ENCODE measurements around the gene MARS2. TPM values are rescaled to one million over a fixed set of nuclear protein-coding genes. Genes with fewer than 3 reads are reported as not detected.

The MARS2 gene
- total RNA-seq (1 to 10 TPM; 6.1 to 7.2 TPM), polyA plus RNA-seq (1 to 10 TPM; 1.9 to 5.2 TPM)
- long read RNA-seq, donor 1, transcript MARS2-201 (1 exons, 3,019 nt): major isoform, 5 of 5 reads
- long read RNA-seq, donor 1, partial matches to known transcripts: 0 of 5 reads
- long read RNA-seq, donor 1, other reads (novel, unspliced or antisense): 0 of 5 reads
- long read RNA-seq, donor 2, partial matches to known transcripts: 0 of 2 reads
- long read RNA-seq, donor 2, other reads (novel, unspliced or antisense): 0 of 2 reads
- long read RNA-seq, donor 3, partial matches to known transcripts: 0 of 2 reads
- long read RNA-seq, donor 3, other reads (novel, unspliced or antisense): 0 of 2 reads
- long read RNA-seq, donor 4, transcript MARS2-201 (1 exons, 3,019 nt): major isoform, 5 of 5 reads
- long read RNA-seq, donor 4, partial matches to known transcripts: 0 of 5 reads
- long read RNA-seq, donor 4, other reads (novel, unspliced or antisense): 0 of 5 reads
- long read RNA-seq, donor 5, transcript MARS2-201 (1 exons, 3,019 nt): major isoform, 8 of 8 reads
- long read RNA-seq, donor 5, partial matches to known transcripts: 0 of 8 reads
- long read RNA-seq, donor 5, other reads (novel, unspliced or antisense): 0 of 8 reads

DNA sequence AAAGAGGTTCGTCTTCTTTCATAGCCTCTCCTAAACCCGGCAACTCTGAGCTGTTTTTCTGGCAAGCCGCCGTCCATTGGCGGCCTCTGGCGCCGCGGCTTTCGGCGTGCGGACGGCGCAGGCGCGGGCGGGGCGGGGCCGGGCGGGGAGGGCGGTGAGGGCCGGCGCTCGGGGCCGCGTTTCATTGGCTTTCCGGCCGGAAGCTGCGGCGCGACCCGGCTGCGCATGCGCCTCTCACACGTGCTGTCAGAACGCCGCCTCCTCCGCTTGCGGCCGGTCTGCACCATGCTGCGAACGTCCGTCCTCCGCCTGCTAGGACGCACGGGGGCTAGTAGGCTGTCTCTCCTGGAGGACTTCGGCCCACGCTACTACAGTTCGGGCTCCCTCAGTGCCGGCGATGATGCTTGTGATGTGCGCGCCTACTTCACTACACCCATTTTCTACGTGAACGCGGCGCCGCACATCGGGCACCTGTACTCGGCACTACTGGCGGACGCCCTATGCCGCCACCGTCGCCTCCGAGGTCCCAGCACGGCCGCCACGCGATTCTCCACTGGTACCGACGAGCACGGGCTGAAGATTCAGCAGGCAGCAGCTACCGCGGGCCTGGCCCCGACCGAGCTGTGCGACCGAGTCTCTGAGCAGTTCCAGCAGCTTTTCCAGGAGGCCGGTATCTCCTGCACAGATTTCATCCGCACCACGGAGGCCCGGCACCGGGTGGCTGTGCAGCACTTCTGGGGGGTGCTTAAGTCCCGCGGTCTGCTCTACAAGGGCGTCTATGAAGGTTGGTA is at the start of gene MARS2:
Gene MARS2 (plus strand): TSS at position 249 of the 791 bp plus-strand sequence. CDS start 37 bp downstream, at position 286.
- peaks cover 0 to 2% (median under 1%) of the 10 kb centered on the region in 4 donors for H3K36me3 ChIP-seq (ENCODE audit: control insufficient read depth in 4 of 4, insufficient read depth in 4 of 4, low read length in 4 of 4)
- ATAC-seq (ENCODE audit: insufficient read depth, low FRiP score) (peak; percentile 86), DNase-seq (peak; percentile 95 to 97 (median 95))
- WGBS, 2 donors: 0 to 1% methylated on average over 69 to 86 of the region's 86 CpGs
- peak within 1 kb of the TSS; percentile 99 for H3K4me3 ChIP-seq
- H3K9me3 ChIP-seq (ENCODE audit: control insufficient read depth in 4 of 4, insufficient read depth in 3 of 4, low read length in 3 of 4): peaks cover 0 to 2% (median 0%) of the 10 kb centered on the region in 4 donors
- peak within 1 kb of the TSS; percentile 83 to 92 for H3K27ac ChIP-seq (ENCODE audit: low read depth in 1 of 2, low read length in 1 of 2)
- no peaks in the 10 kb centered on the region for H3K27me3 ChIP-seq (ENCODE audit: control insufficient read depth in 3 of 3, insufficient read depth in 3 of 3, low read length in 2 of 3)
- peaks cover 9 to 28% (median 10%) of the 10 kb centered on the region in 5 donors for H3K4me1 ChIP-seq (ENCODE audit: control insufficient read depth in 5 of 5, insufficient read depth in 5 of 5, low read length in 5 of 5)
- H3K9ac ChIP-seq (ENCODE audit: insufficient read depth in 1 of 2, low read length in 2 of 2): peak within 1 kb of the TSS; percentile 71 to 98
- TF ChIP-seq, protein P1, sequence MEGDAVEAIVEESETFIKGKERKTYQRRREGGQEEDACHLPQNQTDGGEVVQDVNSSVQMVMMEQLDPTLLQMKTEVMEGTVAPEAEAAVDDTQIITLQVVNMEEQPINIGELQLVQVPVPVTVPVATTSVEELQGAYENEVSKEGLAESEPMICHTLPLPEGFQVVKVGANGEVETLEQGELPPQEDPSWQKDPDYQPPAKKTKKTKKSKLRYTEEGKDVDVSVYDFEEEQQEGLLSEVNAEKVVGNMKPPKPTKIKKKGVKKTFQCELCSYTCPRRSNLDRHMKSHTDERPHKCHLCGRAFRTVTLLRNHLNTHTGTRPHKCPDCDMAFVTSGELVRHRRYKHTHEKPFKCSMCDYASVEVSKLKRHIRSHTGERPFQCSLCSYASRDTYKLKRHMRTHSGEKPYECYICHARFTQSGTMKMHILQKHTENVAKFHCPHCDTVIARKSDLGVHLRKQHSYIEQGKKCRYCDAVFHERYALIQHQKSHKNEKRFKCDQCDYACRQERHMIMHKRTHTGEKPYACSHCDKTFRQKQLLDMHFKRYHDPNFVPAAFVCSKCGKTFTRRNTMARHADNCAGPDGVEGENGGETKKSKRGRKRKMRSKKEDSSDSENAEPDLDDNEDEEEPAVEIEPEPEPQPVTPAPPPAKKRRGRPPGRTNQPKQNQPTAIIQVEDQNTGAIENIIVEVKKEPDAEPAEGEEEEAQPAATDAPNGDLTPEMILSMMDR (IDR thresholded peaks at IDR 0.05; ENCODE audit: control extremely low read depth, extremely low read depth): no peak

DNA sequence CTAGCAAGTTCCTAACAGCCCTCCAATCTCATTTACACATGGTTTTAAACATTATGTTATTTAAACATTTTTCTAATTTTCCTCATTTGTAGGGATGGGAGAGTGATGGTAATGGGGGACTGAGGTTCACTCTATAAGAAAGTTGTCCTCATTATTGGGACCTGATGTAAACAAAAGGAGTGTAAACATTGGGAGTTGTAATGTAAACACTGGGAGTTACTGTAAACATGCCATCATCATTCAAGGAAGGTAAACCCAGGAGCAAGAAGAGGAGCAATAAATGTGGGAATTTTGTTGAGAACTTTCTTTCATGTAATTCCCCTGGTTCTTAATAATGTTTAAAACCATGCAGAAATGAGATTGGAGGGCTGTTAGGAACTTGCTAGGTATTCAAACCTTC is 47.6 kb upstream of the MARS2 start:
- Histone ChIP-seq H3K27me3 (ENCODE audit: control insufficient read depth in 3 of 3, insufficient read depth in 3 of 3, low read length in 2 of 3) (no peaks in the 10 kb centered on the region), H3K27ac (ENCODE audit: low read depth in 1 of 2, low read length in 1 of 2) (no peak overlapping the region), H3K36me3 (ENCODE audit: control insufficient read depth in 4 of 4, insufficient read depth in 4 of 4, low read length in 4 of 4) (peaks cover 0 to 2% (median under 1%) of the 10 kb centered on the region in 4 donors), H3K9ac (ENCODE audit: insufficient read depth in 1 of 2, low read length in 2 of 2) (no peak overlapping the region), H3K9me3 (ENCODE audit: control insufficient read depth in 4 of 4, insufficient read depth in 3 of 4, low read length in 3 of 4) (no peaks in the 10 kb centered on the region), H3K4me1 (ENCODE audit: control insufficient read depth in 5 of 5, insufficient read depth in 5 of 5, low read length in 5 of 5) (no peaks in the 10 kb centered on the region), H3K4me3 (no peak overlapping the region)
- DNase-seq (no peak), ATAC-seq (ENCODE audit: insufficient read depth, low FRiP score) (no peak)
- TF ChIP-seq, protein P1 (IDR thresholded peaks at IDR 0.05; ENCODE audit: control extremely low read depth, extremely low read depth): no peak

DNA sequence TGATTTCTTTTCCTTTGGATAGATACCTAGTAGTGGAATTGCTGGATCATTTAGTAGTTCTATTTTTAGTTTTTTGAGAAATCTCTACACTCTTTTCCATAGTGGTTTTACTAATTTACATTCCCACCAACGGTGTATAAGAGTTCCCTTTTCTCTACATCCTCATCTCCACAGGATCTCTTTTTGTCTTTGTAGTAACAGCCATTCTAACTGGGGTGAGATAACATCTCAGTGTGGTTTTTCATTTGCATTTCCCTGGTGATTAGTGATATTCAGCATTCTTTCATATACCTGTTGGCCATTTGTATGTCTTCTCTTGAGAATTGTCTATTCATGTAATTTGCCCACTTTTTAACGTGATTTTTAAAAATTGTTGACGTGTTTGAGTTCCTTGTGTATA is 43.5 kb upstream of the MARS2 start:
- Histone ChIP-seq H3K9ac (ENCODE audit: insufficient read depth in 1 of 2, low read length in 2 of 2) (no peak overlapping the region), H3K9me3 (ENCODE audit: control insufficient read depth in 4 of 4, insufficient read depth in 3 of 4, low read length in 3 of 4) (peaks cover 0 to 11% (median 3%) of the 10 kb centered on the region in 4 donors), H3K4me1 (ENCODE audit: control insufficient read depth in 5 of 5, insufficient read depth in 5 of 5, low read length in 5 of 5) (no peaks in the 10 kb centered on the region), H3K27ac (ENCODE audit: low read depth in 1 of 2, low read length in 1 of 2) (no peak overlapping the region), H3K36me3 (ENCODE audit: control insufficient read depth in 4 of 4, insufficient read depth in 4 of 4, low read length in 4 of 4) (peaks cover 0 to 4% (median 0%) of the 10 kb centered on the region in 4 donors), H3K4me3 (no peak overlapping the region), H3K27me3 (ENCODE audit: control insufficient read depth in 3 of 3, insufficient read depth in 3 of 3, low read length in 2 of 3) (no peaks in the 10 kb centered on the region)
- WGBS, 2 donors: 69 to 72% methylated on average over 3 of the region's 3 CpGs
- ATAC-seq (ENCODE audit: insufficient read depth, low FRiP score): no peak
- TF ChIP-seq, protein P1 (IDR thresholded peaks at IDR 0.05; ENCODE audit: control extremely low read depth, extremely low read depth): no peak
- DNase-seq: no peak
